RCC 7860 (cell line): ENCODE results near the gene SEC14L1.
A peak's percentile ranks its signal among the peaks of the same experiment; 100 is the strongest.
"Not testable (repeated sequence)": the region's sequence is repeated elsewhere in the genome, so short reads cannot be mapped to it uniquely, and the experiment has no call there.

Experiments
- DNase-seq: peaks from one replicate; pipeline ENCODE4 v3.0.0-alpha.2; 2015; ENCODE audit warnings: low spot score
- FAIRE-seq: peaks from 2 replicates; lab custom pipeline; 2012; peaks lifted over from hg19 to GRCh38; lab: Jason Lieb, UNC

The SEC14L1 gene

DNA sequence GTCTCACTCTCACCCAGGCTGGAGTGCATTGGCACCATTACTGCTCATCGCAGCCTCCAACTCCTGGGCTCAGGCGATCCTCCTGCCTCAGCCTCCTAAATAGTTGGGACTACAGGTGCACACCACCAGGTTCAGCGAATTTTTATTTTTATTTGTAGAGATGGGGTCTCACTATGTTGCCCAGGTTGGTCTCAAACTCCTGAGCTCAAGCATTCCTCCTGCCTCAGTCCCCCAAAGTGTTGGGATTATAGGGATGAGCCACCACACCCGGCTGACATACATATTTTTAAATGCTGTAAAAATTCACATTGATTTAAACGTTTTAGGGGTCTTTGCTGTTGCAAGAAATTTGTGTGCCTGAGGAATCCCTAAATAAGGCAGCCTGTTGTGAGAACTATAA lies 24.8 kb upstream of the SEC14L1 start:
- no peak for DNase-seq
- no peak for FAIRE-seq

DNA sequence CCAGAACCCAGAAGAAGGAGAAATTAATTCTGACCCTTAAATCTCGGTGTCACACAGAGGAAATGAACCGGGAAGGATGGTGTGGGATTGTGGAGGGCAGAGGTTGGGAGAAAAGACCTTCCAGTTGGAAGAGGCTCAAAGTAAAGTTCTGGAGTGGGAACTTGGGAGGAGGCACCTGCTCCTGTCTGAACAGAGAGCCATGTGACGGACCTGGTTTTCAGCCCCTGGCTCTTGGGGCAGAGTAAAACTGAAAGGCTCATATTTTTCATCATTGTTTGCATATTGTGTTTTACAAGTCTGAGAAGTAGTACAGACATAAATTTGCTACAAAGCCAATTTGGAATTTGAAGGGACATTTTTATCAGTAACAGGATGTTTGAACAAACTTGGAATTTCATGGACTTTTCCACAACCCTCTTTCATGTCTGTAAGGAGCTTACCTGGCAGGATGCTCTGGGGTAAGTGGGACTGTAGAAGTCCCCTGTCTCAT lies 24.4 kb upstream of the SEC14L1 start:
- FAIRE-seq: no peak
- no peak for DNase-seq

DNA sequence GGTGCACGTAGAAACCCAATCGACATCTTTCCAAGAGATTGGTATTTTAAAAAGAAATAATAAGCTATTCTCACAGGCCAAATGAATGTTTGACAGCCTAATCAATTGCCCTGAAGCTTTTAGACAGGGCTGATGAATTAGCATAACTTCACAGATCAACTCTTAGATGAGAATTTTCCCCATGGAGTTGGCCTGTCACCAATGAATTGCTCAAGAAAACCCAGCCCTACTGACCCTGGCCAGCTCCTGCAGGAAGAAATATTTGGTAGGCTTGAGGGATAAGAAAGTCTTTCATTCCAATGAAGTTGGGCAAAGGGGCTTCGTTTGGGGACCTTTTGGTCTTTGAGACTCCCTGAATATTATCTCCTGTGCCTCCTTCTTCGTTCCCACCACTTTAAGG lies 23.4 kb upstream of the SEC14L1 start:
- no peak for FAIRE-seq

DNA sequence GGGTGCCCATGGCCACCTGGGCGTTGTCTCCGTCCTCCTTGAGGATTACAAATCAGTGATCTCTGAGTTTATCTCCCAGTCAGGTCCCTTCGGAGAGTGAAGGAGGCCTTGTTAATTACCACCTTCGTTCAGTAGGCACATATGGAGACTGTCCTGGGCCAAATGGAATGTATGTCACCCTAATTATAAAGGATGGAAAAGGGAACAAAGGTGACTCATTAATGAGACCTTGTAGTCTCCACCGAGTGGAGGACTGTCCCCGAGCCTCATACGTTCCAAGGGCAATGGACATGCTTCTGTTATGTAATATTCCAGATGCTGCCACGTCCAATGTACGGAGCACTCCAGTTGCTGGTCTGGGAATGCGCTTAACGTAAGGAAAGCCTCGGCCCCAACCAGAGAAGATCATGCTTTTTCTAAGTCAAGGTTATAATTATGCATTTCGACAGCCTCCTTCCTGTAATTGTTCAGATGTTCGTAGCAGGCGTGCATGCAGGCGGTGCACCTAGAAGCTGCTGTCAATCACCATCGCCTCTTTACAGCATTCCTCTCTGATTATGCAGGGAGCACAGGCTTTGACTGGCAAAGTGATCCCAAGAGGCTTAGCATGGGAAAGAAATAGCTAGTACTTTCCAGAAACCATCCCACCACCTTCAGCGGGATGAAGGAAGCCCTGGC lies 22.4 kb upstream of the SEC14L1 start:
- no peak for FAIRE-seq
- no peak for DNase-seq

More for the DNA sequence above, 23.4 kb upstream of the SEC14L1 start:
- DNase-seq: no peak

DNA sequence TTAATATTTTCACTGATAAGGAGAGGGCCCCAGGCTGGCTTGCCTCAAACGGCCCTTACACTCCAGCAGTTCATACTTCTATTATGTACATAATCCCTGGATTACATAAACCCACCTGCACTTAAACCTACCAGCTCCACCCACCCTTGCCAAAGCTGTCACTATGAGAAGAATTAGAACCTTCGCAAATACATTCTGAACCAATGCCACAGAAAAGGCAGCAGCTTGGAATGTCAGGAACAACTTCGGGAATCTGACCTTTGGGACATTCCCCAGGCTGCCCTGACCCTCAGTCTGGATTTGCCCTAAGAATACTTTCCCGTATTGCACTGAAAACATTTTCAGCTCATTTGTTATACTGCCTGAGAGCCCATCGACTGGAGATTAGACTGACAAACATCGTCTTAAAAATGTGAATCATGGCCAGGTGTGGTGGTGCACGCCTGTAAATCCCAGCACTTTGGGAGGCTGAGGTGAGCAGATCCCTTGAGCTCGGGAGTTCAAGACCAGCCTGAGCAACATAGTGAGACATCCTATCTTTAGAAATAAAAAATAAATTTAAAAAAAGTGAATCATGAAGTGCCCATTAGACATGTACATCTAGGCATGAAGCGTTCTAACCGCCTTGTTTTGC lies 21.0 kb upstream of the SEC14L1 start:
- DNase-seq (no peak), FAIRE-seq (no peak)

DNA sequence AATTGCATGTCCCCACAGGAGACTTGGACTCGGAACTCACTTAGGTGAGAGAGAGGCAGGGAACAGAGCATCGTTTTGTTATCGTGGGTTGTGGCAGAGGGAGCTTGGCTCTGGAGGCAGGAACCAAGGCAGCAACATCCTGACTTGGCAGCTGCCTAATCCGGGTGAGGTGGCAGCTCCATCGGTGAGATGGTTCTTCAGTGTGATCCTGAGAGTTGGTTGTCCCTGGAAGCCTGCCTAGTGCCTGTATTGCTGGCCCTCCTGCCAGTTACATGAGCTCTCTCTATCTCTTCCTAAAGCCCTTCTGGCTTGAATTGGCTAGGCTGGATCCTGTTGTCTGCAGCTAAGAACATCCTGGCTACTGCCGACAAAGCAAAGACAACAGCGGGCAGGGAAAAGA lies 19.9 kb upstream of the SEC14L1 start:
- DNase-seq (no peak), FAIRE-seq (no peak)

DNA sequence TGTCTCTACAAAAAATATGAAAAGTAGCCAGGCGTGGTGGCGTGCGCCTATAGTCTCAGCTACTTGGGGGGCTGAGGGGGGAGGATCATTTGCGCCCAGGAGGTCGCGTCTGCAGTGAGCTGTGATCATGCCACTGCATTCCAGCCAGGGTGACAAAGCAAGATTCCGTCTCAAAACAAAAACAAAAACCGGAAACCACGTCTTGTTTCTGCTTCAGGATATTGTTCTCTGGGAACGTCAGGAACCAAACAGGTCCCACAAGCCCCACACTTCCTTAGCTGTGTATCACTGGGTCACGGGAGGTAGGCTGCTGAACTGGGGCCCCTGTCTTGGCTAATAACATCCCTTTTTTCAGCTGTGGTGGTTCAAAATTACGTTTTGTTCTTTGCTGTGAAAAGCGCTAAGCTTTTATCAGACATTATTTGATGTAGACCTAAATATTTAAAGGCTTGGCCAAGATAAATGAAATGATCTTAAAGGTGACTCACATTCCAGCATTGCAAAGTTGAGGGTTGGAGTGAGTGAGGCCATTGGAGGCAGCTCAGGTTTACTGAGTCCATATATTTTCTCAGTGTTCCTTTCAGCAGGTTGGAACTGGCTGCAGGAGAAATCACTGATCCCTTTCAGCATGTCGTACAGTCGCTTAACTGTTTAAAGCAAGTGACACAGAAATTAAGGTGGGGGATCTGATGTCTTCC lies 16.4 kb upstream of the SEC14L1 start:
- DNase-seq: peak; percentile 65
- peak; percentile 40 for FAIRE-seq

DNA sequence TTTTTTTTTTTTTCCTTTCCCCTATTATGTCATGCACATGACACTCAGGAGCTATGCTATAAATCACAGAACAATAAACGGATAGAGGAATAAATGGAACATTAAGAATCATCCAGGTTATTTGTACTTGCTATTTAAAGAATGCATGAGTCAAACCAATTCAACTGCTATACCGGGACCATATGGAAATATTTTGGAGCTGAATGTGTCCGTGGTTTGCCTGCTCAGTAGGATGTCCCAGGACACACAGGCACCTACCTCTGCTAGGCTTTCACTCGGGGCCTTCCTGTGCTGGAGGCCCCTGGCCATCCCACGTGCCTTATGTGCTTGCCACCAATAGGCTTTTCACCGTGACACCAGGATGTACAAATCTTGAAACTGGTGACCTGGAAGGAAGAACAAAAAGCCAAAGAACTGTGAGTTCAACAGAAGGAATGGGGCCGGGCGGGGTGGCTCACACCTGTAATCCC lies 15.3 kb upstream of the SEC14L1 start:
- peak; percentile 100 for DNase-seq
- peak; percentile 96 for FAIRE-seq

DNA sequence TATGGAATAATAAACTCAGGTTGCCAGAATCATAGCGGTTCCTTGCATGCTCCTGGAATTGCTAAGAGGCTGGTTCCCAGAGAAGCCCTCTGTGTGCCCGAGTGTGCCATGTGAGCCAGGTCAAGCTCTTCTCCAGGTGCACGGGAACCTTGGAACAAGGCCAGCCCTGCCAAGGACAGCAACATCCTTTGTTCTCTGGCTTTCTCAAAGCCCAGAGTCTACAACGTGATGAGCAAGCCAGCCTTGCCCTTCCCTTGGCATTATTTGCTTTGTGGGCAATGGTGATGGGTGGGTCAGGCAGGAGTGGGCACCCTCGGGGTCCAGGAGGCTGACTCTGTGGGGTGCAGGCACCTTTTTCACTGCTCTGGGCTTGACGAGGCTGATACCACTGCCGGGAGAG lies 14.2 kb upstream of the SEC14L1 start:
- no peak for FAIRE-seq

DNA sequence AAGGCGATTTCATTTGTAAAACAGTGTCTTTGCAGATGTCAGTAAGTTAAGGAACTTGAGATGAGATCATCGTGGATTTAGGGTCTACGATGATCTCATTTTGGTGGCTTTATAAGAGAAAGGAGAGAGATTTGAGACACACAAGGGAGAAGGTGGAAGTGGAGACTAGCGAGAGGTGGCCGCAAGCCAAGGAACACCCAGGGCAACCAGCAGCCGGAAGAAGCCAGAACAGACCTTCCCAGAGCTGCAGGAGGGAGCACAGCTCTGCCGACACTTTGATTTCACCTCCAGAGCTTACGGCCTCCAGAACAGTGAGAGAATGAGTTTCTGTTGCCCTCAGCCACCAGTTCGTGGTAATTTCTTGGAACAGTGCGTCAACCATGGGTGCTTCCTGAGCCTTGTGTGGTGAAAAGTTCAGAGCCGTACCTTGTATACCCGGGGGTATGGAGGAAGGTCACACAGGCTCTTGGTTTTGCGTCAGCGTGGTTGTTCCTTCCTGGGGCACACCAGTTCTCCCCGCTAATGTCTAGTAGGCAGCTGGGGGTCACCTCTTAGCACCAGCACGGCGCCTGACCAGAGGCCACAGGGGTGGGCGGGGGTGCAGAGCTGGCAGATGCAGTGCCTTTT lies 12.9 kb upstream of the SEC14L1 start:
- FAIRE-seq (no peak), DNase-seq (peak; percentile 4)

More for the DNA sequence above, 14.2 kb upstream of the SEC14L1 start:
- no peak for DNase-seq

DNA sequence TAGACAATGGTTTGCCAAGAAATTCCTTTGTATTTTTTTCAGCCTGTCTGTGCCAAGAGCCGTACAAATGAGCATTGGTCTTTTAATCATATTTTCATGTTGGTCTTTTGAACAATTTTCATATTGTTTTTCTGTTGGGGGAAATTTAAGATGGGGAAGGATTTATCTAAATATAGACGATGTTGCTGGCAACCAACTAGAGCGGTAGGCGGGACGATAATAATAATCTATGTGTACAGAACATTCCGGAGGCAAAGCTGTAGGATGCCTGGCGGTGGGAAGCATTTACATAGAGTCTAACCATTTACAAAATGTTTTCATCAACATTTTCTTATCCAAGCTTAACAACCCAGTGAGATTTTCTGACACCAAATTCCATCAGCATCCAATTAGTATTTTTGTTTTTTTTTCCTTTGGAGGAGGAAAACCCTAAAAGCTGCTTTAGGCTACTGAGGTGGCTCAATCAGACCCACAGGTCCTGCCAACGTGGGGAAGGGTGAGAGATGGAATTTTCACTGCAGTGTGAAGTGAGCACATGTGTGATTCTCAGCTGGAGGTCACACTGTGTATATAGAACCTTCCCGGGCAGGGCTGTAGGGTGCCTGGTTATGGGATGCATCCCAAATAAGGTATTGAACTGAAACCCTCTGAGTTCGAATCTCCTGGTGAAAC lies 11.7 kb upstream of the SEC14L1 start:
- no peak for DNase-seq
- FAIRE-seq: no peak

DNA sequence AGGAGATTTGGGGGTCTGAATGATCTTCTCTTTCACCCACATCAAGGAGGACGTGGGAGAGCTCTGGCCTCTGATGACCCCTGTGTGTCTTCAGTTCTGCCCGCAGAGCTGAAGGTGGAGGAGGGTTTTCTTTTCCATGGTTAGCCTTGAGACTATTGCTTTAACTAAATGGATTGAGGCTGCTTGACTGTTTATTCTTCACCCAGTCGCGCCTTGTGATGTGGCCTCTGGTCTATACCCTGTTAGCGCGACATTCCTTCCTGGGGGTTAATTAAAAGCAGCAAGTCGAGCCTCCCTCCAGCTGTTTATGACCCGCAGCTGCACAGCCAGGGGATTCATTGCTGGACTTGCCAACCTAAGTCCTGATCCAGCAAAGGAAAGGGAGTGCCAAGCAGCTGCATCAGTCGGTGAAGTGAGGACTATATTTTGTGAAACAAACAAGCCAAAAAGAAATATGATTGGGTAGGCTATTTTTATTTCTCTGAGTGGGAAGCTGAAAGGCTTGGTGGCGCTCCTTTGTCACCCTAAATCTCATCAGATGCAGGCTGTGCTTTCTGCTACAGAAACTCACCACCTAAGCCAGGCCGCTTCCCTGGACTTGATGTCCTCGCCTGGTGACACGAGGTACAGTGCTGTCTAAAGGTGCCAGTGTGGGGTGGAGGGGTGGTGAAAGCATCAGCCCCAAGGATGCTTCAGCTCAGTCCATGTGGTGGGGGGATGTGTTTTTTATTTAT lies 11.0 kb upstream of the SEC14L1 start:
- DNase-seq: no peak

DNA sequence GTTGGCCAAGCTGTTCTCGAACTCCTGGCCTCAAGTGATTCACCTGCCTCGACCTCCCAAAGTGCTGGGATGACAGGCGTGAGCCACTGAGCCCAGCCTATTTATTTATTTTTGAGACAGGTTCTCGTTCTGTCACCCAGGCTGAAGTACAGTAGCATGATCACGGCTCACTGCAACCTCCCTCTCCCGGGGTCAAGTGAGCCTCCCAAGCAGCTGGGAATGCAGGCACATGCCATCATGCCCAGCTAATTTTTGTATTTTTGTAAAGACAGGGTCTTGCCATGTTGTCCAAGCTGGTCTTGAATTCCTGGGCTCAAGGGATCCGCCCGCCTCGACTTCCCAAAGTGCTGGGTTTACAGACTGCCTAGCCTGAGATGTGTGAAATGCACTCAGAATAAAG lies 10.2 kb upstream of the SEC14L1 start:
- FAIRE-seq (no peak), DNase-seq (no peak)

More for the DNA sequence above, 11.0 kb upstream of the SEC14L1 start:
- no peak for FAIRE-seq

DNA sequence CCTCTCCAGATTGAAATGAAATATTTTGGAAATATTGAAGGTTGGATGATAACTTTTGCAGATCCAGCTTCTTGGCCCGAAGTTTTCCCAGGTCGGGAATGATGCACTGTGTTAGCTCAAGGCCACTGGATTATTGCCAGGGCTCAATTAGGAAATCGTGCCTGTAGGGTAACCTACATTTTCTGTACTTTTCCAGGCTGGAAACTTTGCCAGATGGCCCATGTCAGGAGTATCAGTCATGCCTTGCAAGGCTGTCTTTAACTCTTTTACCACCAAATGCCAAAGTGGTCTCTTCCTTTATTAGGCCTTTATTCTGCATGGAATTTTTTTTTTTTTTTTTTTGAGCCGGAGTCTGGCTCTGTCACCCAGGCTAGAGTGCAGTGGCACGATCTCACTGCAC lies 8.9 kb upstream of the SEC14L1 start:
- DNase-seq: no peak
- no peak for FAIRE-seq

DNA sequence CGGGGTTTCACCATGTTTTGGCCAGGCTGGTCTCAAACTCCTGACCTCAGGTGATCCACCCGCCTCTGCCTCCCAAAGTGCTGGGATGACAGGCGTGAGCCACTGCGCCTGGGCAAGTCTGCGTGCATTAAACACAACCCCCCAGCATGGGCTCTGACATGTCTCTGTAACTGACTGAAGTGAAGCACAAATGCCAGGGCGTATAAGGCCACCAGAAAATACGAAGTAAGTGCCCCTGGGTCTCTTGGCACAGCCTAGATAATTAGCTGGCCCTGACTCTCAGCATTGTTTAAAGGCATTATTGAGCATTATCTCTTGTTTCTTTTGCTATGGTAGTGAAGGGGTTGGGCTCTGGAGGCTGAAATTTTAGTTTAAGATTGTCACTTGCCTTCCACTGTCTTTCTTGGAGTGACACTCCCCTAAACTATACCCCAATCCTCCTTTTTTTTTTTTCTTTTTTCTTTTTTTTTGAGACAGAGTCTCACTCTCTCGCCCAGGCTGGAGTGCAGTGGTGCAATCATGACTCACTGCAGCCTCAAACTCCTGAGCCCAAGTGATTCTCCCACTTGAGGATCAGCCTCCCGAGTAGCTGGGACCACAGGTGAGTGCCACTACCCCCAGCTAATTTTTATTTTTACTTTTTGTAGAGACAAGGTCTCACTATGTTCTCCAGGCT lies 8.2 kb upstream of the SEC14L1 start:
- no peak for FAIRE-seq
- DNase-seq: no peak

DNA sequence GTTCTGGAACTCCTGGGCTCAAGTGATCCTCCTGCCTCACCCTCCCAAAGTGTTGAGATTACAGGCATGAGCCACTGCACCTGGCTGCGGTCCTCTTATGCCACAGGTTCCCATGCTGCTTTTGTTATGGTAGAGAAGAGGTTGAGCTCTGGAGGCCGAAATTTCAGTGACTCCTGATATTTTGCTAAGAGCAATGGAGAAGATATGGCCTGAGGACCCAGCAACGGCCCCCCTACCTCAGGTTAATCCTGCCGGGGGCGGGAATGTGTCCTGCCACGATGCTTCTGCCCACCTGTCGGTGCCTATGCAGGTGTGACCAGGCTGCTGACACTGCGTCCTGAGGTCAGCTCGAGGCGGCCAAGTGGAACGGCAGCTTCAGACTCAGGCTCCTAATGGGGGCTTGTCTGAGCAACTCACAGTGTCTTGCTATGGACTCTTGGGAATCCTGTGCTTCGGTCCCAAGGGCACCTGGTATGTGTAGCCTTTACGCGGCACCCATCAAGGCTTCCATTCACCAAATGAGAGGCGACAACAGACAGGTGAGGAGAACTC lies 7.6 kb upstream of the SEC14L1 start:
- DNase-seq: no peak
- FAIRE-seq: no peak

DNA sequence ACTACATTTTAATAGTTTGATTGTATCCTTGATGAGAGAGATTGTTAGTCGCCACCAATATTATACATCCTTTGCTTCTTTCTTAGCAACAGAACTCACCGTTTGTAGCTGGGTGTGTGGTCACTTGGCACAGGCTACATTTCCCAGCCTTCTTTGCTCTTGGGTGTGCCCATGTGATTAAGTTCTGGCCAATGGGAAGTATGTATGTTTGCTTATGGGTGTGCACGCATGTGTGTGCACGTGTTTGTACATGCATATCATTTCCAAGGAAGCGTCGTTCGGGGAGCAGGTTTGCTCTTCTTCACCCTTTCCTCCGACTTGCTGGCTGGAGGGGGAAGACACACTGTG lies 4.4 kb upstream of the SEC14L1 start:
- DNase-seq (no peak), FAIRE-seq (no peak)

DNA sequence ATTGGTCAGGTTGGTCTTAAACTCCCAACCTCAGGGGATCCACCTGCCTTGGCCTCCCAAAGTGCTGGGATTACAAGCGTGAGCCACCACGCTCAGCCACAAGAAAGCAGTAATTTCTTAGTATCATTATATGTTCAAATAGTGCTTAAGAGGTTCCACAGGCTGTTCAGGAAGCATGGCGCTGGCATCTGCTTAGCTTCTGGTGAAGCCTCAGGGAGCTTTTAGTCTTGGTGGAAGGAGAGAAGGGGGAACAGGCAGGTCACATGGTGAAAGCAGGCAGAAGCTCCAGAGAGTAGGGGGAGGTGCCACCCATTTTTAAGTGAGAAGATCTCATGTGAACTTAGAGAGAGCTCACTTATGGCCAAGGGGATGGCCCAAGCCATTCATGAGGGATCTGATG lies 3.7 kb upstream of the SEC14L1 start:
- FAIRE-seq: no peak
- DNase-seq: no peak

DNA sequence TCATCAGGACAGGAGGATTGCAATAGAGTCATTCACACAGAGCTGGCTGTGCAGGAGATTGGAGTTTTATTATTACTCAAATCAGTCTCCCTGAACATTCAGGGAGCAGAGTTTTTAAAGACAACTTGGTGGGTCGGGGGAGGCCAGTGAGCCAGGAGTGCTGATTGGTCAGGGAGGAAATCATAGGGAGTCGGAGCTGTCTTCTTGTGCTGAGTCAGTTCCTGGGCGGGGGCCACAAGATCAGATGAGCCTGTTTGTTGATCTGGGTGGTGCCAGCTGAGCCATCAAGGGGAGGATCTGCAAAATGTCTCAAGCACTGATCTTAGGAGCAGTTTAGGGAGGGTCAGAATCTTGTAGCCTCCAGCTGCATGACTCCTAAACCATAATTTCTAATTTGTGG lies 2.9 kb upstream of the SEC14L1 start:
- not testable (repeated sequence) for FAIRE-seq
- DNase-seq: peak; percentile 44
